A204.1 (cell line): ENCODE data around the gene CDK14.
"Not testable (repeated sequence)": the region's sequence is repeated elsewhere in the genome, so short reads cannot be mapped to it uniquely, and the experiment has no call there.

Experiments used
- FAIRE-seq: peaks from 2 replicates; lab custom pipeline; 2012; peaks lifted over from hg19 to GRCh38; lab: Jason Lieb, UNC

Gene CDK14

GRCh38 chr7:90815552-90815951 lies 219.4 kb downstream of the CDK14 start:
- FAIRE-seq, result not testable (repeated sequence)

- FAIRE-seq, result no peak
These were observed 220.5 kb downstream of the CDK14 start for GRCh38 chr7:90816511-90817142.

- FAIRE-seq, result no peak
These were observed 221.0 kb downstream of the CDK14 start for GRCh38 chr7:90817151-90817550.

- no peak for FAIRE-seq
These were observed 221.7 kb downstream of the CDK14 start for GRCh38 chr7:90817846-90818245.

- no peak for FAIRE-seq
These were observed 222.2 kb downstream of the CDK14 start for GRCh38 chr7:90818341-90818740.

- no peak for FAIRE-seq
These were observed 226.0 kb downstream of the CDK14 start for GRCh38 chr7:90821961-90822620.

GRCh38 chr7:90824386-90825307 lies 228.5 kb downstream of the CDK14 start:
- no peak for FAIRE-seq

- FAIRE-seq, result no peak
These were observed 229.7 kb downstream of the CDK14 start for GRCh38 chr7:90825779-90826178.

- FAIRE-seq, result no peak
These were observed 232.5 kb downstream of the CDK14 start for GRCh38 chr7:90828601-90829000.

GRCh38 chr7:90830308-90830707 lies 234.2 kb downstream of the CDK14 start:
- FAIRE-seq, result no peak

GRCh38 chr7:90832726-90833125 lies 236.6 kb downstream of the CDK14 start:
- FAIRE-seq, result no peak

- no peak for FAIRE-seq
These were observed 237.3 kb downstream of the CDK14 start for GRCh38 chr7:90833443-90833842.

- FAIRE-seq, result no peak
These were observed 238.7 kb downstream of the CDK14 start for GRCh38 chr7:90834771-90835170.

- FAIRE-seq, result peak; percentile 80
These were observed 239.7 kb downstream of the CDK14 start for GRCh38 chr7:90835861-90836260.

GRCh38 chr7:90836937-90837336 lies 240.8 kb downstream of the CDK14 start:
- FAIRE-seq, result no peak

GRCh38 chr7:90838799-90839198 lies 242.7 kb downstream of the CDK14 start:
- no peak for FAIRE-seq

- no peak for FAIRE-seq
These were observed 243.2 kb downstream of the CDK14 start for GRCh38 chr7:90839316-90839715.

- no peak for FAIRE-seq
These were observed 243.7 kb downstream of the CDK14 start for GRCh38 chr7:90839727-90840291.

- FAIRE-seq, result no peak
These were observed 245.8 kb downstream of the CDK14 start for GRCh38 chr7:90841759-90842429.

GRCh38 chr7:90842430-90842788 lies 246.3 kb downstream of the CDK14 start:
- no peak for FAIRE-seq

- FAIRE-seq, result no peak
These were observed 247.4 kb downstream of the CDK14 start for GRCh38 chr7:90843472-90843871.

GRCh38 chr7:90844421-90844820 lies 248.3 kb downstream of the CDK14 start:
- FAIRE-seq, result no peak
